ENCODE results near the gene LRRC37B.

Gene LRRC37B

GRCh38 chr17:32102646-32103186 lies 95.5 kb downstream of the LRRC37B start:
- TF ChIP-seq CTCF (IDR thresholded peaks at IDR 0.05; ENCODE audit: control insufficient read depth, extremely low read depth, insufficient read depth): no peak
- H3K4me3 ChIP-seq (ENCODE audit: low read depth, low read length): no peak overlapping the region
- DNase-seq (ENCODE audit: low read depth): no peak

Data from LNCaP clone FGC (cell line).